K562 (cell line): ENCODE results near the gene ID1. TPM values are rescaled to one million over a fixed set of nuclear protein-coding genes. Genes with fewer than 3 reads are reported as not detected.

Experiments used
- ADNP ChIP-seq: fragments of 200-800 bp; sonication (Bioruptor generic); IDR thresholded peaks from 2 replicates; pipeline ENCODE4 v1.6.1; 2016; ENCODE audit warnings: missing genetic modification characterization, missing compliant biosample characterization
- ARID2 ChIP-seq: fragments of 450-650 bp; IDR thresholded peaks from 2 replicates; pipeline ENCODE4 v1.6.1; 2017; ENCODE audit warnings: antibody characterized with exemption, mild to moderate bottlenecking
- DPF2 ChIP-seq: fragments of 450-650 bp; IDR thresholded peaks from 2 replicates; pipeline ENCODE4 v1.6.1; 2016
- GATAD2B ChIP-seq: fragments of 450-650 bp; IDR thresholded peaks from 2 replicates; pipeline ENCODE4 v1.6.1; 2017; ENCODE audit warnings: mild to moderate bottlenecking, borderline replicate concordance
- HDAC8 ChIP-seq: fragments of 450-650 bp; IDR thresholded peaks from 2 replicates; pipeline ENCODE4 v1.6.1; 2016; ENCODE audit warnings: mild to moderate bottlenecking, missing genetic modification characterization, moderate library complexity, missing compliant biosample characterization
- HLTF ChIP-seq: fragments of 450-650 bp; IDR thresholded peaks from 2 replicates; pipeline ENCODE4 v1.6.1; 2016
- JUND ChIP-seq, 2 experiments: IDR thresholded peaks; 2 replicates in 1 of 2; 3 replicates in 1 of 2; pipeline ENCODE4 v1.6.1; 2011; ENCODE audit warnings: borderline replicate concordance in 2 of 2, low read depth in 2 of 2, low read length in 2 of 2, improper control_type of control experiment in 1 of 2, missing biosample characterization in 1 of 2, missing genetic modification characterization in 1 of 2, missing genetic modification reagents in 1 of 2
- KDM2B ChIP-seq: fragments of 250-450 bp; sonication (Bioruptor Pico); IDR thresholded peaks from 2 replicates; pipeline ENCODE4 v1.8.0; 2021; ENCODE audit warnings: mild to moderate bottlenecking, moderate library complexity
- LCOR ChIP-seq: sonication (generic); formaldehyde crosslinking; IDR thresholded peaks from 2 replicates; pipeline ENCODE4 v1.8.0; 2022; ENCODE audit warnings: mild to moderate bottlenecking, missing genetic modification reagents
- PML ChIP-seq: IDR thresholded peaks from 2 replicates; pipeline ENCODE4 v1.6.1; 2012; ENCODE audit warnings: low read length, inconsistent platforms
- RCOR1 ChIP-seq, 2 experiments: IDR thresholded peaks; 2 replicates each; pipeline ENCODE4 v1.6.1; 2012; ENCODE audit warnings: low read depth in 2 of 2, low read length in 2 of 2, borderline replicate concordance in 1 of 2, improper control_type of control experiment in 1 of 2
- STAT6 ChIP-seq: sonication (generic); formaldehyde crosslinking; IDR thresholded peaks from 2 replicates; pipeline ENCODE4 v1.8.1; 2023; ENCODE audit warnings: mild to moderate bottlenecking, missing genetic modification reagents
- TAF15 ChIP-seq: fragments of 200-400 bp; formaldehyde crosslinking; IDR thresholded peaks from 2 replicates; pipeline ENCODE4 v1.6.1; 2017; ENCODE audit warnings: mild to moderate bottlenecking, low read depth, low read length, moderate library complexity
- TCF7 ChIP-seq: sonication (generic); IDR thresholded peaks from 2 replicates; pipeline ENCODE4 v1.6.1; 2016; ENCODE audit warnings: antibody characterized with exemption, borderline replicate concordance
- VEZF1 ChIP-seq: fragments of 200-800 bp; sonication (Bioruptor generic); IDR thresholded peaks from 2 replicates; pipeline ENCODE4 v1.6.1; 2017; ENCODE audit warnings: missing genetic modification characterization, missing compliant biosample characterization
- ZEB2 ChIP-seq: fragments of 450-650 bp; IDR thresholded peaks from 2 replicates; pipeline ENCODE4 v1.6.1; 2016
- ZNF140 ChIP-seq: fragments of 250-450 bp; sonication (Bioruptor Pico); IDR thresholded peaks from 2 replicates; pipeline ENCODE4 v1.8.0; 2021; ENCODE audit warnings: moderate library complexity, mild to moderate bottlenecking, inconsistent platforms
- ZNF764 ChIP-seq: fragments of 250-450 bp; sonication (Bioruptor Pico); IDR thresholded peaks from 2 replicates; pipeline ENCODE4 v1.4.0; 2020; ENCODE audit warnings: low read depth, mild to moderate bottlenecking, moderate library complexity
- polyA plus RNA-seq, 8 experiments: library from polyadenylated mRNA; depleted of rRNA in 4 of 8; stranded (reverse) in 5 of 8; unstranded in 3 of 8; fragments of >200 nt; fragmentation: Nextera tagmentation in 2 of 8; fragmentation: Illumina TruSeq in 1 of 8; extraction: Ambion mirVana in 2 of 8; extraction: Trizol in 1 of 8; gene quantifications; 2 replicates each; pipeline versions ENCODE4 v1.2.1 to v1.2.3, GENCODE V29; 2011 to 2014; ENCODE audit warnings: inconsistent platforms in 1 of 8, missing spikeins in 1 of 8
- total RNA-seq, 7 experiments: library from RNA; depleted of rRNA in 6 of 7; stranded (reverse); fragments of >200 nt in 6 of 7; fragmentation: Illumina TruSeq in 2 of 7; extraction: Trizol in 2 of 7; gene quantifications; 2 replicates each; pipeline versions ENCODE4 v1.2.1 to v1.2.3, GENCODE V29; 2011 to 2021; ENCODE audit warnings: low replicate concordance in 1 of 7
- TF ChIP-seq, protein P1 (sequence below): fragments of 450-650 bp; IDR thresholded peaks from 2 replicates; pipeline ENCODE4 v1.7.1; 2018; ENCODE audit warnings: mild to moderate bottlenecking, low read depth; ENCODE audit not compliant: partially characterized antibody
- TF ChIP-seq, protein P2 (sequence below): fragments of 250-450 bp; sonication (Bioruptor Pico); IDR thresholded peaks from 2 replicates; pipeline ENCODE4 v1.8.0; 2022; ENCODE audit warnings: moderate library complexity, mild to moderate bottlenecking, inconsistent platforms

Gene ID1
- total and polyA plus RNA-seq, 9 of the 15 experiments (the other 6 are each of a cell fraction or from before 2014, with no cell fraction given): 1.4 to 358 (median 65.0) TPM

DNA sequence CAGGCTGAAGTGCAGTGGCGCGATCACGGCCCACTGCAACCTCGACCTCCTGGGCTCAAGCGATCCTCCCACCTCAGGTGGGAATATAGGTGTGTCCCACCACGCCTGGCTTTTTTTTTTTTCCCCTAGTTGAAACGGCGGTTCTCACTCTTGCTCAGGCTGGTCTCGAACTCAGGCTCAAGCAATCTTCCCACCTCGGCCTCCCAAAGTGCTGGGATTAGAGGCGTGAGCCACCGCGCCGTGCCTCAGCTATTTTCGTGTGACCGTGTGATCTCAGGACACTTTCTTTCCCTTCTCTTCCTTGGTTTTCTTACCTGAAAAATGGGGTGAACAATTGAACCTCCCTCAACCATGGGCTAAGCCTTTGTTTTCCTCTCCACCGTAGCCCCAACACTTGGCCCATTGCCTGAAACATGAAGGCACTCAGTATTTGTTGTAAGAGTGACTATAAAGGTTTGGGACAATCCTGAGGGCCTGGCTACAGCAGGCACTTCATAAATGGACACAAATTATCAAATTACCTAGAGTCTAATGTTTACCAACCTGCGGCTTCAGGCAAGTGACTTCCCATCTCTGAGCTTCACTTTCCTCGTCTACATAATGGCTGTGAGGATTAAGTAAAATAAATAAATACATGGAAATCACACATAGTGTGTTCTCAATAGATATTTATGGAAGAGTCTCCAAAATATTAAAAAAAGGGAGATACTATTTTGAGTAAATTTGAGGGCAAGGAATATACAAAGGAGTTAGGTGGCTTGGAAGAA is 31.4 kb upstream of the ID1 start (continued):
- TF ChIP-seq STAT6: peak; percentile 87; the same call in 1 of the 2 replicates
- peak; percentile 60 for TF ChIP-seq ARID2
- 0 out of 2 replicates have a peak, but pooled peaks have one; percentile 37 for TF ChIP-seq HLTF
- TF ChIP-seq PML: peak; percentile 14; the same call in 1 of the 2 replicates
- TF ChIP-seq TAF15: no peak
- TF ChIP-seq ADNP (tag): peak; percentile 84
- TF ChIP-seq ZNF140 (CRISPR knock-in tag): no peak
- TF ChIP-seq, protein P1, sequence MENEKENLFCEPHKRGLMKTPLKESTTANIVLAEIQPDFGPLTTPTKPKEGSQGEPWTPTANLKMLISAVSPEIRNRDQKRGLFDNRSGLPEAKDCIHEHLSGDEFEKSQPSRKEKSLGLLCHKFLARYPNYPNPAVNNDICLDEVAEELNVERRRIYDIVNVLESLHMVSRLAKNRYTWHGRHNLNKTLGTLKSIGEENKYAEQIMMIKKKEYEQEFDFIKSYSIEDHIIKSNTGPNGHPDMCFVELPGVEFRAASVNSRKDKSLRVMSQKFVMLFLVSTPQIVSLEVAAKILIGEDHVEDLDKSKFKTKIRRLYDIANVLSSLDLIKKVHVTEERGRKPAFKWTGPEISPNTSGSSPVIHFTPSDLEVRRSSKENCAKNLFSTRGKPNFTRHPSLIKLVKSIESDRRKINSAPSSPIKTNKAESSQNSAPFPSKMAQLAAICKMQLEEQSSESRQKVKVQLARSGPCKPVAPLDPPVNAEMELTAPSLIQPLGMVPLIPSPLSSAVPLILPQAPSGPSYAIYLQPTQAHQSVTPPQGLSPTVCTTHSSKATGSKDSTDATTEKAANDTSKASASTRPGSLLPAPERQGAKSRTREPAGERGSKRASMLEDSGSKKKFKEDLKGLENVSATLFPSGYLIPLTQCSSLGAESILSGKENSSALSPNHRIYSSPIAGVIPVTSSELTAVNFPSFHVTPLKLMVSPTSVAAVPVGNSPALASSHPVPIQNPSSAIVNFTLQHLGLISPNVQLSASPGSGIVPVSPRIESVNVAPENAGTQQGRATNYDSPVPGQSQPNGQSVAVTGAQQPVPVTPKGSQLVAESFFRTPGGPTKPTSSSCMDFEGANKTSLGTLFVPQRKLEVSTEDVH: peak; percentile 56
- no peak for TF ChIP-seq HDAC8
- TF ChIP-seq, protein P2, sequence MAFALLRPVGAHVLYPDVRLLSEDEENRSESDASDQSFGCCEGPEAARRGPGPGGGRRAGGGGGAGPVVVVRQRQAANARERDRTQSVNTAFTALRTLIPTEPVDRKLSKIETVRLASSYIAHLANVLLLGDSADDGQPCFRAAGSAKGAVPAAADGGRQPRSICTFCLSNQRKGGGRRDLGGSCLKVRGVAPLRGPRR: 0 out of 2 replicates have a peak, but pooled peaks have one; percentile 52
- 0 out of 2 replicates have a peak, but pooled peaks have one; percentile 52 for TF ChIP-seq KDM2B (CRISPR knock-in tag)
- no peak for TF ChIP-seq JUND (IDR thresholded peaks at IDR 0.05; ENCODE audit: borderline replicate concordance, low read depth, low read length)
- no peak for TF ChIP-seq JUND (tag; IDR thresholded peaks at IDR 0.05; ENCODE audit: borderline replicate concordance, low read depth, low read length)
- TF ChIP-seq TCF7: no peak
- TF ChIP-seq ZNF764 (CRISPR knock-in tag): 0 out of 2 replicates have a peak, but pooled peaks have one; percentile 33
- 0 out of 2 replicates have a peak, but pooled peaks have one; percentile 22 for TF ChIP-seq LCOR (CRISPR knock-in tag)
- TF ChIP-seq GATAD2B: no peak
- TF ChIP-seq RCOR1 (IDR thresholded peaks at IDR 0.05; ENCODE audit: borderline replicate concordance in 1 of 2, low read depth in 2 of 2, low read length in 2 of 2): 0 out of 4 replicates have a peak, but pooled peaks of 1 of the 2 experiments have one; percentile 29
- peak; percentile 65; the same call in 1 of the 2 replicates for TF ChIP-seq DPF2
- peak; percentile 34; the same call in 1 of the 2 replicates for TF ChIP-seq ZEB2
- no peak for TF ChIP-seq VEZF1
